AG08396 (cell line): ENCODE results near the gene FOCAD.
"Not testable (repeated sequence)": the region's sequence is repeated elsewhere in the genome, so short reads cannot be mapped to it uniquely, and the experiment has no call there.

ENCODE experiments used
- DNase-seq: peaks from one replicate; pipeline ENCODE4 v3.0.0; 2012; ENCODE audit warnings: low spot score, mixed read lengths

FOCAD gene

GRCh38 chr9:20684035-20684874, at the start of gene FOCAD:
Gene FOCAD, plus strand, starts transcription at chr9:20684259. Its CDS starts 31,095 bp downstream, at chr9:20715354.
- DNase-seq = peak; percentile 98

GRCh38 chr9:20634895-20635294, 49.2 kb upstream of the FOCAD start:
- no peak for DNase-seq

- no peak for DNase-seq
Measured at GRCh38 chr9:20636888-20637440, 47.1 kb upstream of the FOCAD start.

GRCh38 chr9:20640331-20641187, 43.5 kb upstream of the FOCAD start:
- no peak for DNase-seq

- no peak for DNase-seq
Measured at GRCh38 chr9:20642045-20642444, 42.0 kb upstream of the FOCAD start.

GRCh38 chr9:20643660-20644059, 40.4 kb upstream of the FOCAD start:
- no peak for DNase-seq

GRCh38 chr9:20646656-20647055, 37.4 kb upstream of the FOCAD start:
- DNase-seq = no peak

- no peak for DNase-seq
Measured at GRCh38 chr9:20649381-20649780, 34.7 kb upstream of the FOCAD start.

GRCh38 chr9:20650313-20650712, 33.7 kb upstream of the FOCAD start:
- no peak for DNase-seq

GRCh38 chr9:20650750-20651299, 33.2 kb upstream of the FOCAD start:
- no peak for DNase-seq

GRCh38 chr9:20651939-20652338, 32.1 kb upstream of the FOCAD start:
- no peak for DNase-seq

- DNase-seq = not testable (repeated sequence)
Measured at GRCh38 chr9:20658246-20658667, 25.8 kb upstream of the FOCAD start.

- no peak for DNase-seq
Measured at GRCh38 chr9:20658677-20659473, 25.2 kb upstream of the FOCAD start.

GRCh38 chr9:20659474-20659967, 24.5 kb upstream of the FOCAD start:
- DNase-seq = no peak

GRCh38 chr9:20662156-20662555, 21.9 kb upstream of the FOCAD start:
- DNase-seq = no peak

- no peak for DNase-seq
Measured at GRCh38 chr9:20663133-20663532, 20.9 kb upstream of the FOCAD start.

- DNase-seq = no peak
Measured at GRCh38 chr9:20664501-20664900, 19.6 kb upstream of the FOCAD start.

- no peak for DNase-seq
Measured at GRCh38 chr9:20670395-20670794, 13.7 kb upstream of the FOCAD start.

GRCh38 chr9:20671635-20672034, 12.4 kb upstream of the FOCAD start:
- no peak for DNase-seq

GRCh38 chr9:20673537-20673936, 10.5 kb upstream of the FOCAD start:
- DNase-seq = not testable (repeated sequence)

GRCh38 chr9:20681467-20681866, 2.6 kb upstream of the FOCAD start:
- DNase-seq = no peak
